NCI-H2227 treated with DMSO at 0.1 percent for 48 hours (cell line): Measurements from ENCODE around the gene PADI2.
A peak's percentile ranks its signal among the peaks of the same experiment; 100 is the strongest.

Experiments used
- DNase-seq: peaks from one replicate; lab custom pipeline; 2025; lab: John Stamatoyannopoulos, UW

Gene PADI2

DNA sequence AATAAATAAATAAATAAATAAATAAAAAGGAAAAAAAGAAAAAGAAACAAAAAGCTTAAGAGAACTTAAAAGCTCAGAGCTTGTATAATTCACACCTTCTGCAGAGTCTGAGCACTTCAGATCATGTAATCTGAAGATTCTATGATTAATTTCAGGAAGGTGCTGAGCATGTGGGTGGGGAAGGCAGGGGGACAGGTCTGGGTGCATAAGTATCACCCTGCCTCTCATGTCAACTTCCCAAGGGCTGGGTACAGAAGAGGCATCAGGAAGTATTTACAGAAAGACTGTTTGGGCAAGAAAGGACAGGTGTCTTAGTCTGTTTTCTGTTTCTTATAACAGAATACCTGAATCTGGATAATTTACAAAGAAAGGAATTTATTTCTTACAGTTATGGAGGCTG is 20.4 kb upstream of the PADI2 start:
- no peak for DNase-seq

DNA sequence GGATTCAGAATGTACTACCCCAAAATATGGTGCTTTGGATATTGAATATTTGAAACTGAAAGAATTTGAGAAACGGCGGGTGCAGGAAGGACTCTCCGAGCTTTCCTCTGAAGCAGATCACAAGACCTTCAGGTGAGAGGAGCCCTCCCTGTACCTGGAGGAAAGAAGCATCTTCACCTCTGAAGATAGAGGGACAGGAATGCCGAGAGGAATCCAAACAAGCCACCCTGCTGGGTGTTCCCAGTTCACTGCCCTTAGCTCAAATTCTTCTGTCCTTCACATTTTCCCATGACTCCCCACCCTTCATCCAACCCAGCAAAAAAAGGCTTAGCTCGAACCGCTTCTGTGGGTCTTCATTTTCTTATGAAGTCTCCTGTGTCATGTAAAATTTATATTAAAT is 18.2 kb upstream of the PADI2 start:
- no peak for DNase-seq

DNA sequence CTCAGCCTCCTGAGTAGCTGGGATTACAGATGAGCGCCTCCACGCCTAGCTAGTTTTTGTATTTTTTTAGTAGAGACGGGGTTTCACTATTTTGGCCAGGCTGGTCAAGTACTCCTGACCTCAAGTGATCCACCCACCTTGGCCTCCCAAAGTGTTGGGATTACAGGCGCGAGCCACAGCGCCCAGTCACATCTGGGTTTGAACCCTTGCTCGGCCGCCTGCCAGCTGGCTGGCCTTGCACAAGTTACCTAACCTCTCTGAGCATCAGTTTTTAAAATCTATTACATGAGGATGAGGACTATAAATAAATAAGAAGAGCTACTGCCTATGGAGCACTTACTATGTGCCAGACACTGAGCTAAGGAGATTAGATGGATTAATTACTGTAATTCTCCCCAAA is 17.7 kb upstream of the PADI2 start:
- DNase-seq: no peak

DNA sequence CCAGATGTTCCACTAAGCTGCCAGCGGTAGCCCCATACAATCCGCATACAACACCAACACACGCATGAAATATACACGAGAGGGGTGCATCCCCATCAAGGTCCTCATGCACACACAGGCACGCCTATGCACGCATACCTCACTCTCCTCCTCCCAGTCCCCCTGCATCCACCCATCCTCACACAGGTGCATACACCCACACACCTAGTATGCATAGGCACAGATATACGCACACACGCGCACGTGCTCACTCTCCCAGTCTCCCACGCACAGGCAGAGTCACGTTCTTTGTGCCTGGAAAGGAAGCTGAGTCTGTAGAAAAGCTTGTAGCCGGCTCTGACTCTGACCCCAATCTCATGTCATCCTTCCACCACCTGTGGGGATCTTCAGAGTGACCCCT is 16.9 kb upstream of the PADI2 start:
- no peak for DNase-seq

DNA sequence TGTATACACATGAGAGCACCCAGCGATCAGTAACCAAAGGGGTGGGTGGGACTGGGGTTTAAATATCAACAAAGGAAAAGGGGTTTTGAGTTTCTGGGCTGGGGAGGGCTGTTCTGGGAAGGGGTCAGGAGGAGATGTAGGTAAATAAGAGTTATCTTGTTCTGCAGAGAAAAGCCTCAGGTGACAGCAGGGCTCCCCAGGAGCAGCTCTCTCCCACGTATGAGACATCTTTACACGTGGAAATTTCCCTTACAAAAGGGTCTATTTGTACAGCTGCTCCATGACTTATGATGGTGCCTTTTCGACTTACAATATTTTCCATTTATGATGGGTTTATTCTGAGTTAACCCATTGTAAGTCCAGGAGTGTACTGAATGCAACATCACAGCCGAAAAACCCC is 16.3 kb upstream of the PADI2 start:
- DNase-seq: no peak

DNA sequence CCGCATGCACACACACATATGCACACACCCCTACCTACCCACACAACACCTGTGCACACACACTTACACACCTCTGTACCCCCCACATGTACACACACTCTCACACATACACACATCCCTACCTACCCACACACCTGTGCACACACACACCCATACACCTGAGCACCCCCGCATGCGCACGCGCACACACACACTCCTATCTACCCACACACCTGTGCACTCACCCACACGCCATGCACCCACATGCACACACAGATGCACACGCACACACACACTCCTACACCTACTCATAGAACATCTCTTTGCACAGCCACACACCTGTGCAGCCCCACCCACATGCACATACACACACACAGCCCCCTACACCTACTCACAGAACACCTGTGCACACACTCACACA is 15.5 kb upstream of the PADI2 start:
- no peak for DNase-seq

DNA sequence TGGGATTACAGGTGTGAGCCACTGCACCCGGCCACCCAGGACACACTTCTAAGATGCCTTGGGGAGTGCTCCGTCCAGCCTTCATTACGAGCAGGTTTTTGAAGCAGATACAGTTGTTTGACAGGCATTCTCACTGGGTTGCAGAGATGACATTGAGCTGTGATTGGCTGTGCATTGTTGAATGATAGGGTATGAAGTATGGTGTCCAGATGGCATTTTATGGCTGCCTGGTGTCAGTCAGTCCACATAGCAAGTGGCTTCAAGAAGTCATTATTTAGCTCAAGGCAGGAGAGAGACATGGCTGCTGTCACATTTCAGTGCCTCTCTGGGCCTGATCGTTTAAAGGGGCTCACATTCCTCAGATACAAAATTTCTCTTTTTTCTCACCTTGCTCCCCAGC is 14.8 kb upstream of the PADI2 start:
- DNase-seq: no peak

DNA sequence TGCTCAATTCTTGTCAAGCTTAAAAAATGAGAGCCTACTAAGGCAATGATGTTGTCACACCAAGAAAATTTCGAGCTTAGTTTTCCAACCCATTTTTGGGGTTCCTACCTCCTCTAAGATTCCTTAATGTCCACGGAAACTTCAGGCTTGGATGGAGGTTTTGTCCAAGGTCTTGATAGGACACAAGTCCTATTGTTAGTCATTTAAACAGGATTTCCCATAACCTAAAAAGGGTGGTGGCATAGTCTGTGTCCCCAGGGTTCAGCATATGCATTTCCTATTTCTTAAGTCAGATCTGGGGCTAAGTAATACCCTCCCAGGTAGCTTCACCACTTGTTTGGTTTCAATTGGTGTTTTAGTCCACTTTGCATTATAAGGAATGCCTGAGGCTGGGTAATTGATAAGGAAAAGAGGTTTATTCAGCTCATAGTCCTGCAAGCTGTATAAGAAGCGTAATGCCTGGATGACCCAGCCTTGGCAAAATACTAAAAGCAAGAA is 10.9 kb upstream of the PADI2 start:
- DNase-seq: no peak

DNA sequence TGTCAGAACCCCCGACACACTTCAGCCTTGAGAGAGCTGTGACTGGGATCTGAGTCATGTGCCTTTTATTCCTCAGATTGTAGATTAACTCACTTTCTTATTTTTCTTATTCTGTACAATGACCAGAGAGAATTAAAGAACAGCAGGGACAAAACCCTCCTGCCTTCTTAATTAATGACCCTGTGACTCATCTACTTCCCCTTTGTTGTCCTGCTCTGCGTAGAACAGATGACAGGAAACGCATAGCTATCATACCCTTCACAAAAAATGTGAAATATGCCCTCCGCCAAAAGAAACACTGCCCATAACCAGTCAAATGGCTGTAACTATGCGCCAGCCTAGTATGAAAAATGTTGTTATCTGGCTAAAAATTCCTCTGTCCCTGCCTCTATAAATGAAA is 9.1 kb upstream of the PADI2 start:
- no peak for DNase-seq

DNA sequence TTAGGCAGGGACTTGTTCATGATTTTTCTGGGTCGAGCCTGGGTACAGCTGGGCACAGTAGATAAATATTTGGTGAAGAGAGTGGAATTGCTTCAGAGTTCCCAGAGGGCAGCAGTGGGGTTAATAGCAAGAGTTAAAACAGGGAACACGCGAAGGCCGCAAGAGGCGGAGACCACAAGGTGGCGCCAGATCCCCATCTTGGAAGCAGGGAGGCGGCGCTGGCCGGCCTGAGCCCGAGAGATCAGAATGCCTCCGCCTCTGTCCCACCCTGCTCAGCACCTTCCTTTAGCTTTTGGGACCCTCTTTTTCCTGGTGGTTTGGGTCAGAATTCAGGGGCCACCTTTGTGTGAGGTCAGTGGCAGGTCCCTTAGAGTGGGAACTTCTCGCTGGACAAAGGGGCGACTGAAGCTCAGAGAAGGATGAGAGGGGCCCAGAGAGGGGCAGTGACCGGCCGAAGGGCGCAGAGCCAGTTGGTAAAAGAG is 6.5 kb upstream of the PADI2 start:
- peak; percentile 80 for DNase-seq

DNA sequence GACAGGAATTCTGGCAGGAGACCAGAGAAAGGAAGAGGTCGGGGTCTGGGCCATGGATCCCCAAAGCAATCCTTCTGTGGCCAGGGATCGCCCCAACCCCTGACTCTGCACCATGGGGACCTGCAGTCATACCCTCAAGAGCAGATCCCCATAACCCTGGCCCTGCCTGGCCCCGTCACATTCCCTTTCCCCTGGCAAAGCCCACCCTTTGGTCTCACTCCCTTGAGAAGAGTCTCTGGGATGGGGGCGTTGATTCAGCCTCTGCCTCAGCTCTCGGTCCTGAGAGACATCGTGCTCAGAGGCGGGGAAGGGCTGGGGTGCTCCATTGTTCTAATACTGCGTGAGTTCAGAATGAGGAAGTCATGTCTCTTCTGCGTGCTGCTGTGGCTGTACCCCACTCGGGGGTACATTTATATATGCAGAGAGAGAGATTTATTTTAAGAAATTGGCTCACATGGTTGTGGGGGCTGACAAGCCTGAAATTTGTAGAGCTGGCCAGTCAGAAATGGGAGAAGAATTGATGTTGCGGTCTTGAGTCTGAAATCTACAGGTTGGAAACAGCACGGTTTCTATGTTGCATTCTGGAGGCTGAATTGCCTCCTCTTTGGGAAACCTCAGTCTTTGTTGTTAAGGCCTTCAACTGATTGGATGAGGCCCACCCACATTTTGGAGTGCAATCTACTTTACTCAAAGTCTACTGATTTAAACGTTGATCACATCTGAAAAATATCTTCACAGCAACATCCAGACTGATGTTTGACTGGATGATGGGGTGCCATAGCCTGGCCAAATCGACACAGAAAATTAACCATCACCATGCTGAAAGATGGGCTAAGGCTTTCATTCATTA is 4.2 kb upstream of the PADI2 start:
- DNase-seq: no peak

DNA sequence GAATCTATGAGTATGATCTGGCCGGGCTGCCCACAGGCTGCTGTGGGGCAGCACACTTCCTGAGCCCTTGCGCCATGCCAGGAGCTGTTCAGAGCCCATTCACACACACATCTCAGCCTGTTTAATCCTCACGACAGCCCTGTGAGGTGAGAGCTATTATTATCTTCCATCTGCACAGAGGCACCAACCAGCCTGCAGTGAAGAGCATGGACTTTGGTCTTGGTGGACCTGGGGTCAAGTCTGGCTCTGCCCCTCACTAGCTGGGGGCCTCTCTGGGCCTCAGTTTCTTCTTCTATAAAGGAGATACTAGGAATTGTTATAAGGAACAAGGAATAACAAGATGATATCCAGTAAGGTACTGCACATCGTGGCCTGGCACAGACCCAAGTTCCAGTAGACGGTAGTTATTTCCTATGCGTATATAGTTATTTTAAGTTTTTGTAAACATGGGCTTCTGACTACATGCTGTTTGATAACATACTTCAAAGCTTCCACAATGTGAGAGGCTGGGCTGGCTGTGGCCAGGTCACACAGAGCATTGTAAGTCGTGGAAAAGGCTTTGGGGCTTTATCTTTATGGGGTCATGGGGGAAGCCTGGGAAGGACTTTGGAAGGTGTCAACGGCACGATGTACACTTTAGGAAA is 3.4 kb upstream of the PADI2 start:
- DNase-seq: peak; percentile 91

DNA sequence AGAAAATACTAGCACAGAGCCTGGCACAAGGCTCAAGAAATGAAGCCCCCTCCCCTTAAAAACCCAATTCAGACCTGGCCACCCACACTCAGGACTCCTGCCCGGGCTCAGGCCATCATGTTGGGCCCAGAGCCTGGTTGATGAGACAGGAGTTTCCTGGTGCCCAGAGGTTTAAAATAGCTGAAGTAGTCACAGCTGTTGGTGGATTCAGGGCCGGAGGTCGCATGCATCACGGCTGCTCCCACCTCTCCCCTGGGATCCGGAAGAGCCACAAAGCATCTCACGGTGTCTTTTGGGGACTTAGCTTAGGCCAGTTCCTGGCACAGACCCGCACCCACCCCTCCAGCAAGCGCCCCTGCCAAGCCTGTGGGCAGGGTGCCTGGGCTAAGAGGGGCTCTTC is 2.6 kb upstream of the PADI2 start:
- DNase-seq: no peak

DNA sequence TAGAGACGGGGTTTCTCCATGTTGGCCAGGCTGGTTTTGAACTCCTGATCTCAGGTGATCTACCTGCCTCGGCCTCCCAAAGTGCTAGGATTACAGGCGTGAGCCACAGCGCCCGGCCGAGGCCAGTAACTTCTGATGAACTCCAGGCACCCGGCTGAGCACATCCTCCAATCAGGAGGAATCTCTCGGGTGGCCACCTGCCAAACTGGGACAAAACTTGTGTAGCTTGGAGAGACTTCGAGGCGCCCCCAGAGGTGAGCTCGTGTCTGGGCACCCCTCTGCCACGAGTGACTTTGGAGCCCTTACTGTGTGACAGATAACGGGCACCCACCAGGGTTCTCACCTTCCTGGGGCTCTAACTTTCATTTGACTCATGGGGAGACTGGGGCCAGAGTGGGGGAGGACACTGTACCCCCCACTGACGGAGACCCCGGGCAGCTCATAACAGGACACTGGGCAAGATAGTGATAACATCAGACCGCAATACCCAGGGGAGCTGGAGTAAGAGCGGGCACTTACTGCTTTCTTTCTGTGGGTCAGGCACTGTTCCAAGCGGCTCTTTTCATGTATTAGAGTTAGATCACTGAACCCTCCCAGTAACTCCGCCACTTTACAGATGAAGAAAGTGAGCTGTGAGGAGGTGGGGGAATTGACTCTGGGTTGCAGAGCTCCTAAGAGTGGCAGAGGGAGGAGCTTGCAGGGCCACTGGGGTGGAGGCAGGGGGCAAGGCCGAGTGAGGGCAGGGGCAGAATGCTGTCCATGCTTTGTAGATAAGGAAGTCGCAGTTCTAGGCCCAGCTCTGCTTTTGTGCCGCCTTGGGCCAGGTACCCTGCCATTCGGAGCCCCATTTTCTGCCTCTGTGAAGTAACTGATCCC is 1.9 kb upstream of the PADI2 start:
- no peak for DNase-seq

DNA sequence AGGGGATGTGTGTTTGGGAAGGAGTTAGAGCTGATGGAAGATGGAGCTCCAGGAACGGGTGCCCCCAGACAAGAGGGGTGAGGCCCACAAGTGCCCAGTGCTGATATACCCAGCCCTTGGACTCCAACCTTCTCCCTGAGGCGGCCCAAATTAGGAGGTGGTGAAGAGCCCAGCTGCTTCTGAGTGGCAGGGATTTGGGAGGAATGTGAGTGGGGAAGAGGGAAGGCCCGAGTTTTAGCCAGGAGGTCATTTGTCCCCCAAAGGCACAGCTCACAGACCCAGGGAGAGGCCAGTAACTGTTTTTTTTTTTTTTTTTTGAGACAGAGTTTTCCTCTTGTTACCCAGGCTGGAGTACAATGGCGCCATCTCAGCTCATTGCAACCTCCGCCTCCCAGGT is 1.2 kb upstream of the PADI2 start:
- DNase-seq: no peak

DNA sequence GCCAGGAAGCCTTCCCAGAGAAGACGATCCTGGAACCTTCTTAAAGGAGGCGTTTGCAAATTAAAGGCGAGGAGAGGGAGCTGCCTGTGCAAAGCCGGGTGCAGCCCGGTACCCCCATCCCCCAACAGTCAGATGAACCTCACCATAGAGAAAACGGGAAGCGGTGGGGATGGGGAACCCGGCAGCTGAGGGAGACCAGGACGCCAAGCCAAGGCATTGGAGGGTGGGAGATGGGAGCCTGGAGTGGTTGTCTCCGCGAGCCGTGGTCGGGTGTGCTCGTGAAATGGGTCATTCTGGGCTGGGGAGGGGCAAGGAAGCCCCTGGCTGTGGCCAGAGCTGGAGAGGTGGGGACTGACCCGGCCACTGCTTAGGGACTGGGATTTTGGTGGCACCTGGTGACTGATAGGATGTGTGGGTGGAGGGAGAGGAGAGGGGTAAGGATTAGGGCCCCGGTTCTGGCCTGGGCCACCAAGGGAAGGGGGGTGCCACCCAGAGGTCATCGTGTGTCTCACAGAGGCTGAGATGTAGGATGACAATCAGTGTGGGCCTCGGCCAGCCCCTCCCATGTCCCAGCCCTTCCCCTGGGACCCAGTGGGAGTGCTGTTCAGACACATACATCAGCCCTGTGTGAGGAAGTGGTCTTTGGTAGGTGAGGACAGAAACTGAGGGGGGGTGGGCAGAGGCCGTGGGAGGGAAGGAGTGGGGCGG is 676 bp upstream of the PADI2 start:
- DNase-seq: no peak

DNA sequence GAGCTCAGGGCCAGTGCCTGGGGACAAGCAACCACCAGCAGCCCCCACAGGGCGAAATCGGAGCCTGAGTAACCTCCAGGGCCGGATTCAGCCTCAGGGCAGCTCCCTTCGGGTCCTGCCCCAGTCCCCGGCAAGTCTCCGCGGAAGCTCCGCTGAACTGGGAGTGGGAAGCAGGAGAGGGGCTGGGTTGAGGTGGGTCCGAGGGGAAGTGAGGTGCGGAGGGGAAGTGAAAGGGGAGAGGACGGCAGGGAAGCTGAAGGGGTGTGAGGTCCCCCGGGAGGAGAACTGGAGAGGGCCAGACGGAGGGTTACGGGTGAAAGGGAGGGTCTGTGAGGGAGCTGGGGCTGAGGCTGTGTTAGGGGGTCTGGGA is 560 bp downstream of the PADI2 start:
- DNase-seq: no peak

DNA sequence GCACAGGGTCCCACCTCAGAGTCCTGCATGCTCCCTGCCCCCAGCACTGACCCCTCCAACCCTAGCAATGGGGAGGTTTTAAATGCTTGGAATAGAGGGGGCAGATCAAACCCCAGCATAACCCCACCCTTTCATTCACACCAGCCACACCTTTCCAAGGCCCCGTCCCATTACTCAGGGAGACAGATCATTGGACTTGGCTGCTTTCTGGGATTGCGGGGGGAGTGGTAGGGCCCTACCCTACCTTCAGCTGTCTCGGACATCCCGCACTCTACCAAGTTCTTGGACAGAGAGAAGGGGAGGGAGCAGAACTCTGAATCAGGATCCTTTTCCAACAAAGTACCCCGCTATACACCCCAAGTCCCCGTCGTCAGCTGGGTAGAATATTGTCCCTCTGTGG is 983 bp downstream of the PADI2 start:
- DNase-seq: no peak

DNA sequence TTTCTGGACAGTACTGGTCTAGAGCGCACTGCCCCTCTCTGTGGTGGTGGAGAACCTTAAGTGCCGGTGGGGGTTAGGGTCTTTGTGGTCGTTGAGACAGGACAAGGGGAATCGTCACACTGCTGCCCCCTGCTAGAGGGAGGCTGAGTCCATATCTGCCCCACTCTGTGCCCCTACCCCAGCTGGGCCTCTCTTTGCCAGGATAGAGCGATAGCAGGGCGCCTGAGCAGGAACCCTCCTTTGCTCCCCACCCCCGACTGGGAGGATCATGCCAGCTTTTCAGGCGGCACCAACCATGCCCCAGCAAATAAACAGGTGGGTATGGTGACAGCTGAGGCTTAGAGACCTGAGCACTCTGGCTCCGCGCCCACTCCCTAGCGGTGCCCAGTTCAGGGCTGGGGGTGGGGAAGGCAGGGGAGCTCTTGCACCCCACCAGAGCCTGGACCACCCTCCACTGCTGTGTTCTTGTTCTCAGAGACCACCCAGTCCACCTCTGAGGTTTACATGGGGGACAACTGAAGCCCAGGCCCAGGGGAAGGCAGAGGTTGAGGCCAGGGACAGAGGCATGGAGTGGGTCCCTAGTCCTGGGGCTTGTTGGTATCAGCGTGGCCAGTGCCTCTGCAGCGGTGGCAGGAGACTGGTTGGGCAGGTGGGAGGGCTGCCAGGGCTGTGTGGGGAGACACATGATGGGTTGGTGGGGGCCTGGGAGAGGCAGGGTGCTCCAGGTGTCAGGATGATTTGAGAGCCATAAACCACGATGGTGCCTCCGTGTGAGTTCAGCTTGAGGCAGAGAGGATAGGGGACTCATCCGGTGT is 1.6 kb downstream of the PADI2 start:
- DNase-seq: no peak

DNA sequence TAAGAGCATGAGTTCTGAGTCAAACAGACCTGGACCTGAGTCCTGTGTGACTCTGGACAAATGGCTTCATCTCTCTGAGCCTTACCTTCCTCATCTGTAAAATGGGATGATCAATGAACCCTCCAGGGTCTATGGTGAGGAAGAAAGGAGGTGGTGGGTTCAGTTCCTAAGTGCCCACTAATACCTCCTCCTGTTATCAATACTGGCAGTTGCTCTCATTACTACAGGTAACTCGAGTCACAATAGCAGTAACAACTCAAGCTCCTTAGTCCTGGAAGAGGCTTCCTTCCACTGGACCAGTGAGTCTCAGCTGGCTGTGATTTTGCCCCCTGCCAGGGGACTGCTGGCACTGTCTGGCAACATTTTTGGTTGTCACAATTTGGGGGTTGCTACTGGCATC is 2.6 kb downstream of the PADI2 start:
- no peak for DNase-seq

DNA sequence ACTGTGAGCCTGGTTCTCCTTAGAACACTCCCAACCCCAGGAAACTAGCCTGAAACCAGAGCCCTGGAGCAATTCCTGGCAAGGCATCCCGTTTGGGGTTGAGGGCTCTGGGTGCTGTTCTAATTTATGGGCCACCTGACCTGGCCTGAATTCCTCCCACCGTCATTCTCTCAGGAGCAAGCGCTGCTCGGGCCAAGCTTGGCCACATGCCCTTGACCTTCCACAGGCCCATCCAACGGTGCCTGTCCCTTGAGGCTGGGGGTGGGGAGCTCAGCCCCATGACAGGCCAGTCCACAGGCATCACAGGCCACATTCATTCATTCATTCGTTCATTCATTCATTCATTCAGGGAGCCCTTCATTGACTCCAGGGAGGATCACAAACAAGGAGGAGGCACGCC is 5.3 kb downstream of the PADI2 start:
- no peak for DNase-seq
